Mesendoderm (in vitro differentiated cells): ENCODE results near the gene SOST.

Experiments used
- DNase-seq: peaks from one replicate; pipeline ENCODE4 v3.0.0; 2013
- H2AK5ac ChIP-seq: 2 replicates; pipeline ENCODE4 v1.6.1; 2013; ENCODE audit warnings: low read length, inconsistent platforms
- H2BK120ac ChIP-seq: 2 replicates; pipeline ENCODE4 v1.6.1; 2013; ENCODE audit warnings: low read depth, mild to moderate bottlenecking, low read length, moderate library complexity, mixed read lengths
- H2BK15ac ChIP-seq: replicated peaks from 2 replicates; pipeline ENCODE4 v1.6.1; 2013; ENCODE audit warnings: low read depth, mild to moderate bottlenecking, moderate library complexity
- H2BK5ac ChIP-seq: 2 replicates; pipeline ENCODE4 v1.6.1; 2013; ENCODE audit warnings: low read length, inconsistent platforms
- H3K18ac ChIP-seq: 2 replicates; pipeline ENCODE4 v1.6.1; 2013; ENCODE audit warnings: mild to moderate bottlenecking, low read length, mixed read lengths
- H3K23ac ChIP-seq: one replicate; pipeline ENCODE4 v1.6.1; 2013; ENCODE audit warnings: low read length
- H3K27ac ChIP-seq: 2 replicates; pipeline ENCODE4 v1.5.1; 2013; ENCODE audit warnings: low read depth, mild to moderate bottlenecking, inconsistent platforms, low read length, moderate library complexity
- H3K27me3 ChIP-seq: 2 replicates; pipeline ENCODE4 v1.6.1; 2013; ENCODE audit warnings: low read length, control low read depth, mild to moderate bottlenecking, inconsistent platforms; ENCODE audit not compliant: insufficient read depth, poor library complexity
- H3K36me3 ChIP-seq: 2 replicates; pipeline ENCODE4 v1.6.1; 2013; ENCODE audit warnings: low read length, inconsistent platforms; ENCODE audit not compliant: control insufficient read depth, insufficient read depth
- H3K4ac ChIP-seq: one replicate; pipeline ENCODE4 v1.6.1; 2013; ENCODE audit warnings: low read depth, mild to moderate bottlenecking, low read length, moderate library complexity
- H3K4me1 ChIP-seq: 2 replicates; pipeline ENCODE4 v1.6.1; 2013; ENCODE audit warnings: low read depth, low read length, inconsistent platforms; ENCODE audit not compliant: control insufficient read depth
- H3K4me2 ChIP-seq: 2 replicates; pipeline ENCODE4 v1.6.1; 2013; ENCODE audit warnings: low read length
- H3K4me3 ChIP-seq: 2 replicates; pipeline ENCODE4 v1.5.1; 2013; ENCODE audit warnings: mild to moderate bottlenecking, low read length
- H3K56ac ChIP-seq: one replicate; pipeline ENCODE4 v1.6.1; 2013; ENCODE audit warnings: low read length
- H3K79me1 ChIP-seq: 2 replicates; pipeline ENCODE4 v1.6.1; 2013; ENCODE audit warnings: low read length, inconsistent platforms
- H3K79me2 ChIP-seq: 2 replicates; pipeline ENCODE4 v1.6.1; 2013; ENCODE audit warnings: mild to moderate bottlenecking, low read length; ENCODE audit not compliant: control insufficient read depth, insufficient read depth
- H3K9ac ChIP-seq: 2 replicates; pipeline ENCODE4 v1.6.1; 2013; ENCODE audit warnings: low read length, inconsistent platforms
- H4K5ac ChIP-seq: one replicate; pipeline ENCODE4 v1.6.1; 2013; ENCODE audit warnings: low read length
- H4K8ac ChIP-seq: one replicate; pipeline ENCODE4 v1.6.1; 2013; ENCODE audit warnings: low read depth, mild to moderate bottlenecking, control low read depth, low read length, moderate library complexity
- WGBS: extraction: QIAGEN DNeasy Blood & Tissue Kit; methylation state at CpG from one replicate; pipeline ENCODE4 v1.1.7; 2013; ENCODE audit warnings: low lambda C conversion rate, missing lambda C conversion rate; ENCODE audit not compliant: insufficient coverage; ENCODE audit errors: extremely low coverage; 5-methylcytosine and 5-hydroxymethylcytosine counted together

The SOST gene

DNA sequence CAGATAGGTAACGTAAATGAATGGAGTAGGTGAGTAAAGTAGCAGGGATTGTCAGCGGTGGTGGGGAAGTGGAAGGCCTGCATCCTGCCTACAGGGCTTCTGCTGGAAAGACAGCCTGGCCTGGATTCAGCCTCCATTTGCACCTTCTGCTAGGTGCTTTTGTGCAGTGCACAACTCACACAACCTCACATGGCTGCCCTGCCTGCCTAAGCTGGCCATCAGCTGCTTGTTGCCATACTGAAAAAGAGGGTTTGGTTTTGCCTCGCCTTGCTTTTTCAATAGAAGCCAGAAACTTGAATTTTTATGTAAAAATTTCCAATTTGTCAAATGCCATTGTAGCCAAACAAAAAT lies 36.3 kb downstream of the SOST start:
- no peak for DNase-seq
- H3K4me2 ChIP-seq: no peak overlapping the region
- no peak overlapping the region for H3K23ac ChIP-seq
- no peak overlapping the region for H3K27ac ChIP-seq
- no peak overlapping the region for H4K5ac ChIP-seq
- H3K79me1 ChIP-seq: no peaks in the 10 kb centered on the region
- no peaks in the 10 kb centered on the region for H3K36me3 ChIP-seq
- H2AK5ac ChIP-seq: no peak overlapping the region
- no peak overlapping the region for H3K18ac ChIP-seq
- WGBS: no CpG with 5 or more reads among the region's 3 CpGs
- H3K4me3 ChIP-seq: no peak overlapping the region
- no peak overlapping the region for H3K9ac ChIP-seq
- H2BK15ac ChIP-seq: no peak overlapping the region
- H2BK120ac ChIP-seq: no peak overlapping the region
- peaks cover 3% of the 10 kb centered on the region for H3K4me1 ChIP-seq
- no peak overlapping the region for H3K56ac ChIP-seq
- H3K27me3 ChIP-seq: no peaks in the 10 kb centered on the region
- no peak overlapping the region for H2BK5ac ChIP-seq
- H3K4ac ChIP-seq: no peak overlapping the region
- H4K8ac ChIP-seq: no peak overlapping the region
- H3K79me2 ChIP-seq: no peaks in the 10 kb centered on the region

DNA sequence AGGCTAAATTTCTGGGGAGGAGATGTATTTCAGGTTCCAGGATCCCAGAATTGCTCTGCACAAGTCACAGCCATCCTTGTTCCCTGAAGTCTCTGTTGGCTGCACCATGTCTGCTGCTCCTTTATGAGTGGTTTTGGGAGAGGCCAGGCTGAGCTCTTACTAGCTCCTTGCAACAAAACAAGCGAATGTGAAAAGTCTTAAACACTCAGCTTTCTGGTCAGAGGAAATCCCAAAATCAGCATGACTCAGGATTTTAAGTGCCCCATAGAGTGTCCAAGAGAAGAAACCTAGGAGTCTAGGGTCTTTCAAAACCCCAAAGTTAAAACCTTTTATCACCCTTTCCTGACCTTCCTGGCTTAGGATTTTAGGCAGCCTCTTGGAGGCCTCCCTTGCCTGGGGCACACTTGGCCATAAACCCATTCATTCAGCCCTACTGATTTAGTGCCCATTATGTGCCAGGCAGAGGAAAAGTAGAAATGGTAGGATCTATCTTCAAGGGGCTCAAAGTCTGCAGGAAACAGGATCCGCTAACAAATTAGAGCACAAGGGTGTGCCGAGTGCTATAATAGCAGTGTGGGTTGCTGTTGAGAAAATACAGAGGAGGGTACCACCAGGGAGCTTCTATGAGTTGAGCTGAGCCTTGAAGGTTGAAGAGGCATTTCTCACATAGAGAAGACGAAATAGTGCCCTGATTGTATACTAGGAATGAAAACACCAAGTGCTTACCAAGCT lies 36.9 kb downstream of the SOST start:
- Histone ChIP-seq H2AK5ac (no peak overlapping the region), H4K5ac (peak overlapping the region; percentile 12), H3K27me3 (no peaks in the 10 kb centered on the region), H3K27ac (peak overlapping the region; percentile 6), H3K79me2 (no peaks in the 10 kb centered on the region), H2BK5ac (no peak overlapping the region), H3K4me2 (no peak overlapping the region), H3K4me3 (no peak overlapping the region), H3K56ac (peak overlapping the region; percentile 22), H3K4ac (no peak overlapping the region), H3K4me1 (peaks cover 3% of the 10 kb centered on the region), H3K79me1 (no peaks in the 10 kb centered on the region), H3K36me3 (no peaks in the 10 kb centered on the region), H3K18ac (no peak overlapping the region), H2BK120ac (no peak overlapping the region), H4K8ac (no peak overlapping the region), H2BK15ac (no peak overlapping the region), H3K9ac (peak overlapping the region; percentile 9), H3K23ac (no peak overlapping the region)
- DNase-seq: peak; percentile 52
- no CpG with 5 or more reads among the region's 4 CpGs for WGBS

DNA sequence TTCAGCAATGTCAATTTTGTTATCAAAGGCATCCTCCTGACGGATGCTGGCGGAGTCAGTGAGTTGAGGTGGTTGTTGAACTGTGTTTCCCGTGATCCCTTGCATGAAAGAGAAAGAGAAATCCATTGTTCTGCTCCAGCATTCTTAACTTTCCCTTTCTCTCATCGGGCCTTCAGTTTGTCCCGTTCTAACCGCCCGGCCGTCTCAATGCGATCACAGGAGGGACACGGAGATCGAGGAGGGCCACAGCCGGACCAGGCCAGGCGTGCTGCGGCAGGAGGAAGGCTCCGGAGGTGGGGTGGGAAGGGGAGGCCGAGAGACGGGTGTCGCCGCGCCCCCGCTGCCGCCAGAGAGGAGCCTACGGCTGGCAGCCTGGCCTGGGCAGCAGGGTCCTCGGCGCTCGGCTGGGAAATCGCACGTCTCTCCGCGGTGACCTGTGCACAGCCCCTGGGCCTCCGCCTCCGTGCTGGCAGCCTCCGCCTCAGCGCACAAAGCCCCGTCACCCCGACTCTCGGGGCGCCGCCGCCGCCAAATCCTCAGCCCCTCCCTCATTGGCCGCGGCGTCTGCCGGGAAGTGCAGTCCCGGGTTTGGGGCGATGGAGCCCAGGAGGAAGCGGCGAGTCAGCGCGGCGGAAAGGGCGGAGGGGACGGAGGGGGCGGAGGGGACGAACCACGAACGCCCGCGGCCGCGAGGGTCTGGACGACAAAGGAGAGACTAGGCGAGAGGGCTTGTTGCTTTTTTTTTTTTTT lies 38.1 kb downstream of the SOST start:
- Histone ChIP-seq H3K79me1 (no peaks in the 10 kb centered on the region), H3K4me2 (peak overlapping the region; percentile 69), H3K9ac (peak overlapping the region; percentile 75), H3K36me3 (no peaks in the 10 kb centered on the region), H3K4ac (peak overlapping the region; percentile 2), H3K23ac (peak overlapping the region; percentile 20), H3K79me2 (no peaks in the 10 kb centered on the region), H3K4me3 (peak overlapping the region; percentile 10), H4K8ac (peak overlapping the region; percentile 43), H2BK5ac (no peak overlapping the region), H2BK15ac (no peak overlapping the region), H4K5ac (peak overlapping the region; percentile 54), H2BK120ac (no peak overlapping the region), H3K18ac (peak overlapping the region; percentile 94), H3K4me1 (peaks cover 3% of the 10 kb centered on the region), H3K56ac (peak overlapping the region; percentile 92), H3K27me3 (no peaks in the 10 kb centered on the region), H3K27ac (peak overlapping the region; percentile 13), H2AK5ac (no peak overlapping the region)
- no CpG with 5 or more reads among the region's 64 CpGs for WGBS
- DNase-seq: peak; percentile 81

DNA sequence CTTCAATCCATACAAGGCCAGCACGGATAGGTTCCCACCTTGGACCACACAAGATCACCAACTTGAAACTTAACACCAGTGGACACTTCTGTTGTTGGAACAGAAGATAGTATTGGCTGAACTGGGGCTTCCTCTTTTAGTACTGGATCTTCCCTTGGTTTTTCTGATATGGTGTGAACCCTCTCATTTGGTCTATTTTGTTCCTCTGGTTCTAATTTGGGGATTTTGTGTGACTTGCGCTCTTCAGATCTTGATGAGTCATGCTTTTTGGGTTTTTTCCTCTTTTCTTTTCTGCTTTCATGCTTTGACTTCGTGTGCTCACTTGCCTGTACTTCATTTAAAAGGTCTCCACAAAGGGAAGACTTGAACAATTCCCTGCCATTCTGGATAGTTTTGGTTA lies 39.0 kb downstream of the SOST start:
- Histone ChIP-seq H4K5ac (no peak overlapping the region), H3K18ac (no peak overlapping the region), H3K56ac (no peak overlapping the region), H3K27me3 (no peaks in the 10 kb centered on the region), H3K4me3 (no peak overlapping the region), H3K36me3 (no peaks in the 10 kb centered on the region), H3K4me1 (peaks cover 3% of the 10 kb centered on the region), H3K9ac (no peak overlapping the region), H3K27ac (no peak overlapping the region), H3K79me2 (no peaks in the 10 kb centered on the region), H2BK5ac (no peak overlapping the region), H4K8ac (no peak overlapping the region), H2BK15ac (no peak overlapping the region), H2BK120ac (no peak overlapping the region), H3K4ac (no peak overlapping the region), H2AK5ac (no peak overlapping the region), H3K4me2 (no peak overlapping the region), H3K79me1 (no peaks in the 10 kb centered on the region), H3K23ac (no peak overlapping the region)
- DNase-seq: no peak
- WGBS: no CpG with 5 or more reads among the region's 3 CpGs

DNA sequence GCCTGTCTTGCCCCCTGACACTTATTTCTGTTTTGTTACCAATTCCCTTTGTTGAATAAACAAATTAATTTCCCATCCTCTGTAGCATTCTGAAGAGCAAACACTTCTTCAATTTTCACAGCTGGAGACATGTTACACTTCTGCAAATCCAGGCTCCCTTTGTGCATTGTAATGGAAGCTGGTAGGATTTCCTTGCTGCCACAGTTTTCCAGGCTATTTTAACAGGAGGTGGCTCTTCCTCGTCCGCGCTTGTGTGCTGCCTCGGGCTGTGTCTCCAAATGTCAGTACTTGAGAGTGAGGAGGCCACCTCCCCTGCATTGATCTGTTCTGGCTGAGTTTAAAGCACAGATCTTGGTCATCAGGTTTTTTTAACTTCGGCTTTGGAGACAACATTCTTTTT lies 40.0 kb downstream of the SOST start:
- H3K36me3 ChIP-seq: no peaks in the 10 kb centered on the region
- no peaks in the 10 kb centered on the region for H3K79me1 ChIP-seq
- no peak overlapping the region for H3K4me3 ChIP-seq
- no peak overlapping the region for H4K8ac ChIP-seq
- no peak overlapping the region for H3K18ac ChIP-seq
- peak; percentile 59 for DNase-seq
- no peak overlapping the region for H4K5ac ChIP-seq
- H3K27ac ChIP-seq: no peak overlapping the region
- H3K4me1 ChIP-seq: peaks cover 3% of the 10 kb centered on the region
- no peak overlapping the region for H2BK120ac ChIP-seq
- peaks cover 2% of the 10 kb centered on the region for H3K27me3 ChIP-seq
- H2AK5ac ChIP-seq: no peak overlapping the region
- H3K9ac ChIP-seq: no peak overlapping the region
- no CpG with 5 or more reads among the region's 5 CpGs for WGBS
- H3K4ac ChIP-seq: no peak overlapping the region
- H2BK5ac ChIP-seq: no peak overlapping the region
- H3K56ac ChIP-seq: no peak overlapping the region
- no peak overlapping the region for H2BK15ac ChIP-seq
- H3K79me2 ChIP-seq: no peaks in the 10 kb centered on the region
- H3K4me2 ChIP-seq: no peak overlapping the region
- H3K23ac ChIP-seq: no peak overlapping the region
